ENCODE results near the gene MID1IP1.

The MID1IP1 gene

GRCh38 chrX:38841750-38842149 lies 40.5 kb downstream of the MID1IP1 start:
- no peak for TF ChIP-seq CTCF (IDR thresholded peaks at IDR 0.05; ENCODE audit: low read depth, low read length)
- Histone ChIP-seq H3K4me1 (no peaks in the 10 kb centered on the region), H3K36me3 (no peaks in the 10 kb centered on the region), H3K4me3 (ENCODE audit: low read depth, low read length) (no peak overlapping the region), H3K27me3 (no peaks in the 10 kb centered on the region), H3K9me3 (no peaks in the 10 kb centered on the region)
- DNase-seq, result no peak

GRCh38 chrX:38845426-38845825 lies 44.2 kb downstream of the MID1IP1 start:
- TF ChIP-seq CTCF (IDR thresholded peaks at IDR 0.05; ENCODE audit: low read depth, low read length), result no peak
- H3K9me3 ChIP-seq, result no peaks in the 10 kb centered on the region
- no peaks in the 10 kb centered on the region for H3K36me3 ChIP-seq
- DNase-seq, result no peak
- no peaks in the 10 kb centered on the region for H3K27me3 ChIP-seq
- no peaks in the 10 kb centered on the region for H3K4me1 ChIP-seq
- no peak overlapping the region for H3K4me3 ChIP-seq (ENCODE audit: low read depth, low read length)

- Histone ChIP-seq H3K27me3 (no peaks in the 10 kb centered on the region), H3K4me1 (no peaks in the 10 kb centered on the region), H3K9me3 (no peaks in the 10 kb centered on the region), H3K4me3 (ENCODE audit: low read depth, low read length) (no peak overlapping the region), H3K36me3 (no peaks in the 10 kb centered on the region)
- TF ChIP-seq CTCF (IDR thresholded peaks at IDR 0.05; ENCODE audit: low read depth, low read length), result no peak
- no peak for DNase-seq
Measured at GRCh38 chrX:38847206-38847902, 46.1 kb downstream of the MID1IP1 start.

DNA sequence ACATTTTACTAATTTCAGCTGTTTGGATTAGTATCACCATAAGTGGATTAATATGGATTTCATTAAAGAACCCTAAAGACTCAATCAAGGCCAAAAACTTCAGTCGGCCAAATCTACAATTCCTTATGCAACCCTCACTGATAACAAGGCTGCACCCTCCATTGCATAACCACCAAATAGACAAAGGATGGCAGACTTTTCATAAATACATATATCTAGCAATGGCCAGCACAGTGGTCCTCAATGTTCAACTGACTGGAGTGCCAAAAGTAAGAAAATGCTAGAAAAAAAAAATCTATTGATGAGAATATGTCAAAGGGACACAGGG lies 46.6 kb downstream of the MID1IP1 start:
- no peaks in the 10 kb centered on the region for H3K4me1 ChIP-seq
- no peaks in the 10 kb centered on the region for H3K27me3 ChIP-seq
- H3K4me3 ChIP-seq (ENCODE audit: low read depth, low read length), result no peak overlapping the region
- no peak for TF ChIP-seq CTCF (IDR thresholded peaks at IDR 0.05; ENCODE audit: low read depth, low read length)
- no peaks in the 10 kb centered on the region for H3K36me3 ChIP-seq
- DNase-seq, result no peak
- H3K9me3 ChIP-seq, result no peaks in the 10 kb centered on the region

GRCh38 chrX:38848671-38849455 lies 47.6 kb downstream of the MID1IP1 start:
- H3K36me3 ChIP-seq, result no peaks in the 10 kb centered on the region
- H3K27me3 ChIP-seq, result no peaks in the 10 kb centered on the region
- DNase-seq, result no peak
- H3K9me3 ChIP-seq, result no peaks in the 10 kb centered on the region
- no peaks in the 10 kb centered on the region for H3K4me1 ChIP-seq
- no peak overlapping the region for H3K4me3 ChIP-seq (ENCODE audit: low read depth, low read length)
- no peak for TF ChIP-seq CTCF (IDR thresholded peaks at IDR 0.05; ENCODE audit: low read depth, low read length)
